Left ventricle myocardium inferior (tissue), 1 donor: ENCODE results near the gene WNT6. TPM values are rescaled to one million over a fixed set of nuclear protein-coding genes. Genes with fewer than 3 reads are reported as not detected.
A peak's percentile ranks its signal among the peaks of the same experiment; 100 is the strongest.

ENCODE experiments used
- DNase-seq: peaks from one replicate; pipeline ENCODE4 v3.0.0-alpha.2; 2020
- H3K27ac ChIP-seq: fragments of 200-600 bp; replicated peaks from 2 replicates; pipeline ENCODE4 v1.8.0; 2021
- H3K27me3 ChIP-seq: fragments of 200-600 bp; 2 replicates; pipeline ENCODE4 v1.8.0; 2021; ENCODE audit warnings: low read depth
- H3K36me3 ChIP-seq: fragments of 200-600 bp; 2 replicates; pipeline ENCODE4 v1.8.0; 2021
- H3K4me1 ChIP-seq: fragments of 200-600 bp; 2 replicates; pipeline ENCODE4 v1.8.0; 2021
- H3K4me3 ChIP-seq: fragments of 200-600 bp; 2 replicates; pipeline ENCODE4 v1.8.0; 2021; ENCODE audit warnings: mild to moderate bottlenecking, moderate library complexity
- H3K9me3 ChIP-seq: fragments of 200-600 bp; replicated peaks from 2 replicates; pipeline ENCODE4 v1.8.0; 2021
- CTCF ChIP-seq: fragments of 200-600 bp; IDR thresholded peaks from 2 replicates; pipeline ENCODE4 v1.8.0; 2021; ENCODE audit warnings: antibody characterized with exemption, mild to moderate bottlenecking, borderline replicate concordance
- intact Hi-C: fragments of 100-400 bp; cut with micrococcal nuclease; formaldehyde crosslinking; loops from one replicate; pipeline ENCODE4 v1.11.0; 2022
- long read RNA-seq: library from polyadenylated mRNA; unstranded; transcript quantifications from one replicate; pipeline ENCODE4 v2.0.0, GENCODE V29; 2021
- total RNA-seq: library from RNA; stranded (reverse); fragmentation: NEBNext Ultra II Directional; extraction: Animal tissue kit (Norgen Biotek cat#: 25700); gene quantifications from one replicate; pipeline ENCODE4 v1.2.1, GENCODE V29; 2021
- donor health status: DM: no; HTN: yes; CAD: no; lungs with severe emphysema.

The WNT6 gene
- total RNA-seq = 1.0 TPM
- long read RNA-seq, partial matches to known transcripts = 2 of 6 reads
- long read RNA-seq, other reads (novel, unspliced or antisense) = 1 of 6 reads

GRCh38 chr2:218859556-218859987, at the start of gene WNT6:
WNT6 (plus strand) TSS chr2:218859805; CDS start chr2:218860038, 233 bp downstream.
- no peaks in the 10 kb centered on the region for H3K36me3 ChIP-seq
- no peaks in the 10 kb centered on the region for H3K9me3 ChIP-seq
- TF ChIP-seq CTCF = no peak
- H3K27me3 ChIP-seq = peaks cover 98% of the 10 kb centered on the region
- H3K4me1 ChIP-seq = peaks cover 29% of the 10 kb centered on the region
- no peak for DNase-seq
- intact Hi-C loops = no loop called here
- H3K27ac ChIP-seq = peak within 1 kb of the TSS; percentile 63
- peak within 1 kb of the TSS; percentile 65 for H3K4me3 ChIP-seq

GRCh38 chr2:218810256-218810655, 49.3 kb upstream of the WNT6 start:
- no peak for TF ChIP-seq CTCF
- peaks cover 32% of the 10 kb centered on the region for H3K36me3 ChIP-seq
- no peak for DNase-seq
- intact Hi-C loops = no loop called here
- no peak overlapping the region for H3K27ac ChIP-seq
- H3K9me3 ChIP-seq = no peaks in the 10 kb centered on the region
- H3K4me3 ChIP-seq = no peak overlapping the region
- peaks cover 17% of the 10 kb centered on the region for H3K4me1 ChIP-seq
- H3K27me3 ChIP-seq = no peaks in the 10 kb centered on the region

- Histone ChIP-seq H3K4me1 (peaks cover 7% of the 10 kb centered on the region), H3K36me3 (peaks cover 41% of the 10 kb centered on the region), H3K27me3 (no peaks in the 10 kb centered on the region), H3K9me3 (no peaks in the 10 kb centered on the region), H3K27ac (no peak overlapping the region), H3K4me3 (no peak overlapping the region)
- no peak for DNase-seq
- intact Hi-C loops = no loop called here
- TF ChIP-seq CTCF = no peak
Measured at GRCh38 chr2:218811382-218811781, 48.2 kb upstream of the WNT6 start.

GRCh38 chr2:218812096-218812815, 47.3 kb upstream of the WNT6 start:
- intact Hi-C loops = no loop called here
- H3K4me3 ChIP-seq = no peak overlapping the region
- no peak for TF ChIP-seq CTCF
- H3K4me1 ChIP-seq = no peaks in the 10 kb centered on the region
- H3K36me3 ChIP-seq = peaks cover 44% of the 10 kb centered on the region
- H3K27ac ChIP-seq = no peak overlapping the region
- no peaks in the 10 kb centered on the region for H3K27me3 ChIP-seq
- DNase-seq = no peak
- H3K9me3 ChIP-seq = no peaks in the 10 kb centered on the region

GRCh38 chr2:218812861-218813260, 46.7 kb upstream of the WNT6 start:
- Histone ChIP-seq H3K9me3 (no peaks in the 10 kb centered on the region), H3K4me1 (no peaks in the 10 kb centered on the region), H3K27me3 (no peaks in the 10 kb centered on the region), H3K4me3 (no peak overlapping the region), H3K27ac (no peak overlapping the region), H3K36me3 (peaks cover 44% of the 10 kb centered on the region)
- no peak for DNase-seq
- TF ChIP-seq CTCF = no peak
- intact Hi-C loops = no loop called here
